ENCODE data around the gene GCG.

GCG gene

DNA sequence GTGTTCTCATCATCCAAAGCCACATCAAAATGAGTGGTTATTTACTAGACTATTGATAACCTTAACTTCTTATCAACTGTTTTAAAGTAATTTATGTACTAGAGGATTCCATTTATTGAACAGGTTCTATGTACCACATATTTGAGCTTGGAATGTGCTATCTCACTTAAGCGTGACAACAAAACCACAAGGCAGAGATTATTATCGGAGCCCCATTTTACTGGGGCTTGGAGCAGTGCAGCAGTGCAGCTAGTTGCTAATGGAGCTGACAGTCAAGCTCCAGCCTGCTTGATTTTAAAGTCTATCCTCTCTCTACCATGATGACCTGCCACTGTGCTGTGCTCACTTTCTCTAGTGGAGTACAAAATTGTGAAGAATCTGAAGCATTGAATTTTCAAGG is 24.6 kb downstream of the GCG start:
- DNase-seq (ENCODE audit: low read depth): no peak
- TF ChIP-seq, protein P1, sequence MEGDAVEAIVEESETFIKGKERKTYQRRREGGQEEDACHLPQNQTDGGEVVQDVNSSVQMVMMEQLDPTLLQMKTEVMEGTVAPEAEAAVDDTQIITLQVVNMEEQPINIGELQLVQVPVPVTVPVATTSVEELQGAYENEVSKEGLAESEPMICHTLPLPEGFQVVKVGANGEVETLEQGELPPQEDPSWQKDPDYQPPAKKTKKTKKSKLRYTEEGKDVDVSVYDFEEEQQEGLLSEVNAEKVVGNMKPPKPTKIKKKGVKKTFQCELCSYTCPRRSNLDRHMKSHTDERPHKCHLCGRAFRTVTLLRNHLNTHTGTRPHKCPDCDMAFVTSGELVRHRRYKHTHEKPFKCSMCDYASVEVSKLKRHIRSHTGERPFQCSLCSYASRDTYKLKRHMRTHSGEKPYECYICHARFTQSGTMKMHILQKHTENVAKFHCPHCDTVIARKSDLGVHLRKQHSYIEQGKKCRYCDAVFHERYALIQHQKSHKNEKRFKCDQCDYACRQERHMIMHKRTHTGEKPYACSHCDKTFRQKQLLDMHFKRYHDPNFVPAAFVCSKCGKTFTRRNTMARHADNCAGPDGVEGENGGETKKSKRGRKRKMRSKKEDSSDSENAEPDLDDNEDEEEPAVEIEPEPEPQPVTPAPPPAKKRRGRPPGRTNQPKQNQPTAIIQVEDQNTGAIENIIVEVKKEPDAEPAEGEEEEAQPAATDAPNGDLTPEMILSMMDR (IDR thresholded peaks at IDR 0.05; ENCODE audit: low read depth, low read length, missing control alignments): no peak
- H3K4me3 ChIP-seq (ENCODE audit: low read depth, low read length): no peak overlapping the region

DNA sequence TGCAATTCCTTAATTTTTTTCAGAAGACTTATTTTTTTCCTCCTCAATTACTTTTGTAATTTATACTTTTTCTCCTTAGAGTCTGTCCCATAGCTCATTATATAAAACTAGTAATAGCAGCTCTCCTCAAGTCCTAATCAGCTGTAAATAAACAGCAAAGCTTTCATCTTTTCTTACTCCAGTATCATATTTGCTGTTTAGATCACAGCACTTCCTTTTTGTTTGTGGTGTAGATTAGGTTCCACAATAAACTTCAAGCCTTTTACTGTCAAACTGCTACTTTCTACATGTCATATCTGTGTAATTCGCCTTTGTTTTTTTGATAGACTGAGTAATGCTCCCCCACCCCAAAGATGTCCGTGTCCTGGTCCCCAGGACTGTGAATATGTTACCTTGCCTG is 25.5 kb downstream of the GCG start:
- no peak for DNase-seq (ENCODE audit: low read depth)
- TF ChIP-seq, protein P1 (IDR thresholded peaks at IDR 0.05; ENCODE audit: low read depth, low read length, missing control alignments): no peak
- H3K4me3 ChIP-seq (ENCODE audit: low read depth, low read length): no peak overlapping the region

DNA sequence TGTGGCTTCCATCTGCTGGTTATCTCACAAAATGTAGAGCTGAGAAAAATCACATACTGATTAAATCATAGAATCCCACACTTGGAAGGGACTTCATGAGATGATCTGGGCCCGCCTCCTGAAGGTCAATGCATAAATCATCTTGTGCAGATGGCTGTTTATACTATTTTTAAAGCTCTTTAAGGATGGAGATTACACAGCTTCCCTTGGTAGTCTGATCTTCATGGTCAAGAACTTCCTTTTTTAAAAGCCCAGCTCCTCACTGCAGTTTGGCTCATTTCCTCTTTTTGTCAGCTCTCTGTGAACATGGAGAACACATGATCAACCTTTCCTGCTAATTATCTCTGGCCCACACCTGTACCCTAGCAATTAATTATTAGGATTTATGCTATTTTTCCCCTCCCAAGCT is 25.9 kb downstream of the GCG start:
- peak; percentile 18 for DNase-seq (ENCODE audit: low read depth)
- no peak overlapping the region for H3K4me3 ChIP-seq (ENCODE audit: low read depth, low read length)

DNA sequence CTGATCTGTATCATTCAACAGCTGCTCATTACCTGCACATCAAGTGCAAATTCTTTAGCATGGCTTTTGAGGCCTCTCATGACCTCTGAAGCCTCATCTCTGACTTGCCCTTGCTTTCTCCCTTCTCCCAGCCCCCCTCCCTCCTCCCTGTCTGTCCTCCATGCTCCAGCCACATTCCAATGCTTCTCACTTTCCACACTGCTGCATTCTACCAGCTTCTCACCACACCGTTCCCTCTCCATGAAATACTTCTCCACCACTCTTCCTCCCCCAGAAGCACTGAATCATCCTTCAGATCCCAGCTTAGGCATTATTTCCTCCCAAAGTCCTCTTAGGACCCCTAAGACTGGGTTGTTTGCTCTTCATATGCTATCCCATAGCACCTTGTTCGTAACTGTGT is 26.9 kb downstream of the GCG start:
- DNase-seq (ENCODE audit: low read depth): no peak
- H3K4me3 ChIP-seq (ENCODE audit: low read depth, low read length): no peak overlapping the region
- TF ChIP-seq, protein P1 (IDR thresholded peaks at IDR 0.05; ENCODE audit: low read depth, low read length, missing control alignments): no peak

More for the DNA sequence above, 25.9 kb downstream of the GCG start:
- TF ChIP-seq, protein P1 (IDR thresholded peaks at IDR 0.05; ENCODE audit: low read depth, low read length, missing control alignments): no peak

DNA sequence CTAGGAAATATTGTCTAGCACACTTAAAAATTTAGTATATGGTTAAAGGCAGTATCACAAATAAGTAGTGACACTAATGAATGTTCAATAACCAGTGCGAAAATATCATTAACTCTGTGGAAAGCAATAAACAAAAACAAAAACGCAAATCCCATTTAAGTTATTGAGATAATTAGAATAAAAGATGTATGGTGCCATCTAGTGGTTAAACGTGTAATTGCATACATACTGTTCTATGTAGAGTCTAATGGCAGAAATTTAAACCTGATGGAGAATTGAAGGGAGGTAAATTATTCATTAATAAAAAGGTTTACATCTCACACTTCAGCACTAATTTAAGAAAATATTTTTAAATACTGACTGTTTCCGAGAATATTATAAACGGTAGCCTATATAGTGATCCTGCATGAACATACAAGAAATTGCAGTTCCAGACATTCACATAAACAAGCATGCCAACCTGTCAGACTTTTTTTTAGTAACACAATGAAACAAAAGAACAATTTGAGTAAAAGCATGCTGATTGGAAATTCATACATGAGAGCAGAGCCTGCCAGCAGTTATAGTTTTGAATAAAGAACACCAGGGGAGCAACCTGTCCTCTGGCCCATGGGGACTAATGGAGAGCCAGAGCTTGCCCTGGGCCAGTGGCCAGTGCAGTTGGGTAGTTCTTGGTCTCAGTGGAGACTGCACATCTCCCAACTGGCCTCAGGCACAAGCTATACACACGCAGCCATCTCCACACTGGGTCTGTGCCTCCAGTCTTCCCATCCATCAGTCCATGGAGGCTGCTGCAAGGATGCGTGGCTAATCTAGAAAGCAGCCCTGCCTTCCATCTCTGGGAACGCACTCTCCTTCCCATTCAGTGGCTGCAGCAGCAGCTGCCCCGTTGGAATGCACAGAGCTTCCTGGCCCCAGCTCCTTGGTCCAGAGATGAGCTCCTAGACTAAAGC is 28.0 kb downstream of the GCG start:
- TF ChIP-seq, protein P1 (IDR thresholded peaks at IDR 0.05; ENCODE audit: low read depth, low read length, missing control alignments): peak; percentile 31
- peak; percentile 33 for DNase-seq (ENCODE audit: low read depth)
- H3K4me3 ChIP-seq (ENCODE audit: low read depth, low read length): no peak overlapping the region

DNA sequence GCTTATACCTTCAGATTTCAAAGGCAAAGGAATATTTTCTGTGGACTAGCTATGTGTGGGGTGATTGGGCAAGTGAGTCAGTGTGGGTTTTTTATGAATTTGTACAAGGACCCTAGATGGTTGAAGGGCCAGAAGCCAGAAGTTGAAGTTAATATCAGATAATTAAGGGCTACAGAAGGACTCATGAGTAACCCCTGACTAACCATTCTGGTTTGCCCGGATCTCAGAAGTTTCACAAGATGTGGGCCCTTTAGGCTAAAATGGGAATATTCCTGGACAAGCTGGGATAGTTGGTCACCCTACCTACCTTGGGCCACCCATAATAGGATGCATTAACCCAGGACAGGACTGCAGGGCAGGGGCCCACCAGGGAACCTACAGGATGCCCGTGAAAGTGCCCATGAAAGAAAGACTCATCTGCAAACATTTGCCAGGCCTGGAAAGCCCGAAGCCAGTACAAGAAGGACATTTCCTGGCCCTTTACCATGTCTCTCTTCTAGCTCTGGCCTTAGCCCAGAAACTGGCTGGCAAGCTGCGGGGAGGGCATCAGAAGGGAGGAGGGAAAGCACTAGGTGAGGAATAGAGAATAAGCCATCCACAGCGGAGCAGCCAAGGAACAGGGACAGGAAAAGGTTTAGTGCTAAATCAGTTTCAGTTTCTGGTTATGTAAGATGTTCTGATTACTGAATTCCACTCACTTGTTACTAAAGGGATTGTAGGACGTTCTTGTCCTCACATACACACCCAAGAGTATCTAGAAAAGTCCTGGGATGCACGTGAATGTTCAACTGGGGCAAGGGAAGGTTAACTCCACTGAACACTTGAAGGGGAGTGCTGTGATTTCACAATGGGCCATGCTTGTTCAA is 33.6 kb downstream of the GCG start:
- TF ChIP-seq, protein P1 (IDR thresholded peaks at IDR 0.05; ENCODE audit: low read depth, low read length, missing control alignments): no peak
- DNase-seq (ENCODE audit: low read depth): no peak
- no peak overlapping the region for H3K4me3 ChIP-seq (ENCODE audit: low read depth, low read length)
